ENCODE results near the gene CDH7.

Gene CDH7

DNA sequence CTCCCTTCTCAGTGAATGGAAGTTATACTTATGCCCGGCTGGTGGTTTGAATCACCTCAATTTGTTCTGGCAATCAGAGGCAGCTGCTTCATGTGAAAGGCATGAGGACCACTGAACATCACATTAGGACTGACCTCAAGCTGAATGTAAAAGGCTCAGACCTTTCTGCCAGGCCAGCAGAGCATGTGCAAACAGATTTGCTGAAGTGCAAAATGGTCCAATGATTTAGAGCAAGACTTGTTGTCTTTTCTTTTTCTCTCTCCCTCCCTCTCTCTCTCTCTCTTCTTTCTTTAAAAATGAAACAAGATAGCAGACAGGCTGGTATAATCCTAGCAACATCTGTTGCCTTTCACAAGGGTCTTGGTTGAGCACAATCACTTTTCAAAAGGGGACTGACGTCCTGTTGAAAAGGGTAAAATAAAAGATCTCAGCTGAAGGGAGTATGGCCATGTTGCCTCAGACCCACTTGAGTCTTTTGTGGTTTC lies 13.3 kb upstream of the CDH7 start:
- TF ChIP-seq, protein P1, sequence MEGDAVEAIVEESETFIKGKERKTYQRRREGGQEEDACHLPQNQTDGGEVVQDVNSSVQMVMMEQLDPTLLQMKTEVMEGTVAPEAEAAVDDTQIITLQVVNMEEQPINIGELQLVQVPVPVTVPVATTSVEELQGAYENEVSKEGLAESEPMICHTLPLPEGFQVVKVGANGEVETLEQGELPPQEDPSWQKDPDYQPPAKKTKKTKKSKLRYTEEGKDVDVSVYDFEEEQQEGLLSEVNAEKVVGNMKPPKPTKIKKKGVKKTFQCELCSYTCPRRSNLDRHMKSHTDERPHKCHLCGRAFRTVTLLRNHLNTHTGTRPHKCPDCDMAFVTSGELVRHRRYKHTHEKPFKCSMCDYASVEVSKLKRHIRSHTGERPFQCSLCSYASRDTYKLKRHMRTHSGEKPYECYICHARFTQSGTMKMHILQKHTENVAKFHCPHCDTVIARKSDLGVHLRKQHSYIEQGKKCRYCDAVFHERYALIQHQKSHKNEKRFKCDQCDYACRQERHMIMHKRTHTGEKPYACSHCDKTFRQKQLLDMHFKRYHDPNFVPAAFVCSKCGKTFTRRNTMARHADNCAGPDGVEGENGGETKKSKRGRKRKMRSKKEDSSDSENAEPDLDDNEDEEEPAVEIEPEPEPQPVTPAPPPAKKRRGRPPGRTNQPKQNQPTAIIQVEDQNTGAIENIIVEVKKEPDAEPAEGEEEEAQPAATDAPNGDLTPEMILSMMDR (IDR thresholded peaks at IDR 0.05) = no peak

DNA sequence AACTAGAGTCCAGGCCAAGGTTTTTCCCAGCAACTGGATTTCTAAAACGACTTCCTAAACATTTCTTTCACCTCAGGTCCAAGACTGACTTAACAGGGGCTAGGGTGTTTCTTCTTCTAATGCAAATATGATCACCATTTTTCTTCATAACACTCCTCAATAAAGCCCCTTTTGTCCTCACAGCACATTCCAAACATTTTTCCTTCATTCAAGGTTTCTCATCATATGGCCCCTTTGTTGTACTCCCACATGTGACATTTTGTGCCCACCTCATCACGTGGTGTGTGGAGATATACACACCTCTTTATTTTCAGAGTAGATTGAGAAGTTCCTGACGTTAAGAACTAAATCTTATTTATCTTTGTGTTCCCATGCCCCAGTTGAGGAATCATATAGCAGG lies 3.9 kb upstream of the CDH7 start:
- TF ChIP-seq, protein P1 (IDR thresholded peaks at IDR 0.05) = no peak

DNA sequence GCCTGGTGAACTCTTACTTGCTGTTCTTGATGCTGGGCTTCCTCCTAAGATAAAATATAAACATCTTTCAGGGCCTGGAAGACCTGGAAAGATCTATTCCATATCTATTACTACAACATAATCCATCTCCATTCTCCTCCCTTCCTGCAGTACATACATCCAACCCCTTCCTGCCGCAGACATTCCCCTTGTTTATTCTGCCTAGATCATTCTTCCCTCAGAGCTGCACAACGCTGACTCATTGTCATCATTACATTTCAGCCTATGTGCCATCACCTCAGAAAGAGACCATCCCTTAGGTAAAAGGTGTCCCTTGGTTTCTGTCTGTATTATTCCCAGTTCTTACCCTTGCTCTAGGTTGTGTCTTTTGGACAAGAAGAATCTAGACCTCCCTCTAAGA lies 2.5 kb upstream of the CDH7 start:
- TF ChIP-seq, protein P1 (IDR thresholded peaks at IDR 0.05) = no peak

DNA sequence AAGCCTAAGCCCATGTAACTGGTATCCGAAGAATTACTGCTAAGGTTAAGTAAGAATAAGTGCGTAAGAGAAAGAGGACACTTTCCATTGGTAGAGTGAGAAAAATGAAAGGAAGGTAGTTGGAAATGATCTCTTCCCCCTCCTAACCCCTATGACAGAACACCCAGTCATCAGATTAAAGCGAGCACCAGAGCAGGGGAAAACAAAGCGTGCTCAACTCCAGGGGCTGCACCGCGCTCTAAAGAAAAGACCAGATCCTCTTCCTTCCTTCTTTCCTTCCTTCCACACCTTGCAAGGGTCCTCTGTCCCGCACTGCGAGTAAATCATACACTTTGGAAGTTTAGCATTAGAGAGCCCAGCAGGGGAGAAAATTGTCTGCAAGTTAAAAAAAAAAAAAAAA lies 971 bp upstream of the CDH7 start:
- TF ChIP-seq, protein P1 (IDR thresholded peaks at IDR 0.05) = no peak

DNA sequence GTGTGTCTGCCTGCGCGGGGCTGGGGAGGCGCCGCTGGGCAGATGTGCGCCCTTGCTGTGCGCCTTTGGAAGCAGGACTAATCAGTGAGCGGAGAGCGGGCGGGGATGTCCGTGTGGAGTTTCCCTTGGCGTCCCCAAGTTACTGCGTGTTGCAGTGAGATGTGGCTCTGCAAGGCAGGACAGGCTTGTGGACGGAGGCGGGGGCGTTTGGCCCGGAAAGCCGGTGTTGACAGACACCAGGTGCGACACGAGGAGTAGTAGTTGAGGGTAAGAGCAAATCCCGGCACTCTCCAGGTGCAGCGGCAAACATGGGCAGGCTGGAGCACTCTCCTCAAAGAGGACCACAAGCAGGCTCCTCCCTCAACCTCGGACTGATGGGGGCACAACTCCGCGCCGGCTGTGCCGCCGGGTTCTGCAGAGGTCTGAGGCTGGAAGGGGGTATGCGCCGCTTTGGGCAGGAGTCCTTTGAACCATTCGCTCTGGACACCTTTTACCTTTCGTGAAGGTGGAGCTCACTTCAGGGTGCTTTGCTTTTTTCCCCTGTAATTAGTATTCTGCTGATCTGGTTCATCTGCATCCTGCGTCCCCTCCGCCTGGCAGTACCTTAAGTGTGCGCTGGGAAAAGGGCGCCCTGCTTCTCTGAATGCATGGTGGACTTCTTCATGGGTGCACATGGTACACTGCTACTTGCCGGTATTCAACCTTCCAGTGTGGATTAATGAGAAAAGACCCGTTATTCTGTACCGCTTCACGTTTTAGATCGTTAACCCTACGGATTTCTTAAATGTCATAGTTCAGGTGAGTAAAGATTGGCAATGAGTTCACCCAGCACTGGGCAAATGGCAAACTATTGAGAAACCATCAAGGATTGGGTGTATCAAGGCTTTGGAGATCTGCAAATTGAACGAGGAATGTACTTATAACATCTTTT lies 608 bp downstream of the CDH7 start:
- TF ChIP-seq, protein P1 (IDR thresholded peaks at IDR 0.05) = no peak

DNA sequence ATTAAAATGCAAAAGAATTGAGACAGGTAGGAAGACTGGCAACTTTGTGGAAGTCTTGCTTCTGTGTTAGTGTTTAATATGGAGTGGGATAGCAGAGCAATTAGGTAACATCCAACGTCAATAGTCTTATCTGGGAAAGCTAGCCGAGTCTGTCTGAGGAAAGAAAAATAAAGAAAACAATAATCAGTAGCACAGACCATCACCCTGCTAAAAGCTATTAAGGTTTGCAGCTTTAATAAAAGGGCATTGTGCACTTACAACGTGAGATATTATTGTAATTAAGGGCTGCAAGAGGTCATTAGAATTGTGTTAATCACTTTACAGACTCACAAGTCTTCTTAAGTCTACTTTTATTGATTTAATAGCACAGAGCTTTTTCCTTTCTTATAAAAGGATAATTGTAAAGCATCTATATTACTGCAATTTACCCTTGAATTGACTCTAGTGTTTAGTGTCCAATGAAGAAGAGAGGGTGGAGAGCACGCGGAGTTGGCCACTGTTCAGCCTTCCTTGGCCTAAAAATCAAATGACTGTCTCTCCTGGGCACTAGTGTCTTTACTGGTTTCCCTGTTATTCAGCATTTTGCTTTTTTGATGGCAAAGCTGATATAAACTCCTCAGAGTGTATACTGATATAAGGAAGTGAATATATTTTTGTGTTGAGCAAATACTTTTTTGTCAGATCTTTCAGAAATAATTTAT lies 2.0 kb downstream of the CDH7 start:
- TF ChIP-seq, protein P1 (IDR thresholded peaks at IDR 0.05) = no peak

DNA sequence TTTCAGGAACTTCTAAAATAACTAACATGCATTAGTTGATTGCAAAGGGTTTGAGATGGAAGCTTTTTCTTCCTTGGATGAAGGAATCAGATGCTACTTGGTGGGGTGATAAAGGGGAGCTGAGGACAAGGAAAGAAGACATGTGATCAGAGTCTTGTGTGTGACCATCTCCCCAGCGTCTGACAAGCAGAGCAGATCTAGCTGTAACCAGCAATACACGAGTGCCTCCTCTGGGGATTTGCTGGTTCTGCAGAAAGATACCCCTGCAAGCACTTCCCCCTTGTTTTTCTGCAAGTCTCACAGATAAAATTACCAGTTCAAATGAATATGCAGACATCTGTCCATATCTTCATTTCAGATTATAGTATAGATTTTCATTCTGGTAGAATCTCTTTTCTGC lies 2.7 kb downstream of the CDH7 start:
- TF ChIP-seq, protein P1 (IDR thresholded peaks at IDR 0.05) = peak; percentile 72
